Fibroblast of skin of right biceps (primary cell): ENCODE data around the gene SLC40A1.
A peak's percentile ranks its signal among the peaks of the same experiment; 100 is the strongest.

ENCODE experiments used
- DNase-seq: peaks from one replicate; pipeline ENCODE4 v3.0.0-alpha.2; 2013

Gene SLC40A1

DNA sequence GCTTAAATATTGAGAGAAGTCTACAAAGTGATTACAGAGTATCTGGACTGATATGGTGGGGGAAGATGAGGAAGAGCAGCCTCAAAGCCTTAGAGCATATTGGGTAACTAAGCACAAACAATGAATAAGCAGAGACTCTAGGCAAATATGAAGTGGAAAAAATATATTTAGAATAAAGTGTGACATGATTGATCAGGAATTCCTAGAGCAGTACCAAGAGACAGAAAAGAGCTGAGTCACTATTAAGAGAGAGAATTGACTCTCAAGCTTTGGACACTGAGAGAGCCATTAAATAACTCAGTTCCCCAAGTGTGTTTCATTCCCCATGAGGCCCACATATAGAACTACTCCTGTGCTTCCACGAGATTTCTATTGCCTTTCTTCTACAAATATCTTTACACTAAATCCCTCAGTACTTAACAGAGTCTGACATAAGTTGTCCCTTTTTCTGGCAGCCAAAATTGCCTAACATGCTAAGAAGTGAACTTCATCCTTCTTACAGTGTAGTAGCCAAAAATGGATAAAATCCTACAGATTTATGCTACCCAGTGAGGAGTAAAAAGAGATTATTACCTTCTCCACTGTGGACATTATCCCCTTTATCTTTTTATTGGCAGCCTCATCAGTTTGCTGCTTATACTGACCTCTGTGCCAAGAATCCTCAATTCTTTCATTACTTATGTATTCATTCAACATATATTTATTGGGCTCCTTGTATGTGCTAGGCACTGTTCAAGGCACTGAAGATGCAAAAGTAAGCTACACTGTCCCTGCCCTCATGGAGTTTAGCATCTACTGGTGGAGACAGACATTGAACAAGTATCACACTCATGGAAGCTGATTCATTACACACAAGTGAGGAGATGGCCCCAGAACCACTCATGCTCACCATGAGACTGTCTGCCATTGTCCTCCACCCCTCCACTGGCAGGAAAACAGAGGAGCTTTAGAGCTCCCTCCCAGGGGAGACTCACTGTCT lies 45.4 kb downstream of the SLC40A1 start:
- peak; percentile 79 for DNase-seq

DNA sequence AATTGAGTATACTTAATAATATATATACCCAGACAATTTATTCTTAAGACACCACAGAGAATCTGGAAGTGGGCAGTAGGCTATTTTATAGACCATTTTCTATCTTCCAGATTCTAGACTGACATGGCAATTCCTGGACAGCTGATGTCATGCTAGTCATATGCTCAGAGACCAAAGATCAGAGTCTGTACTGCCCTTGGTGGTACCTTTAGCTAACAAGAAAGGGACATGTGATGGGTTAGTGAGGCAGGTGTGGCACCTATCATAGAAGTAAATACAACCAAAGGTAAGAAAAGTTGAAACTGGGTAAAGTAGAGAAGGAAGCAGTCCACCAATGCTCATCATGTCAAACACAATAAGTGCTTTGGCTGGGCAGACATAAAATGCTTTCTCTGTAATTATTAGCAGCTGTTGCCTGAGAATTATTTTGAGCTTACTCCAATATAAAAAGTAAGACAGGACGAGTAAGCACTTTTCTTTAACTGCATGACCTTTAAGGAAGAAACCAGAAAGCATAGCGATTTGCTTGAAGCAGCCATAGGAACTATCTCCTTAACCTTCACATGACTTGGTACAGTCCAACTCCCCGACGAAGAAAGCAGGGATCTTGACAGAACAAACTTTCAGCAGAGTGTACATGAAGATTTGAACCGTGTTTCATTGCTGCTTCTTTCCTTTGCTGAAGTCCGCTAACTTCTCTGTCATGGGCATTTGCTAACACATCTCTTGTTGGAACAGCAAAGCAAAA lies 47.1 kb downstream of the SLC40A1 start:
- peak; percentile 12 for DNase-seq

DNA sequence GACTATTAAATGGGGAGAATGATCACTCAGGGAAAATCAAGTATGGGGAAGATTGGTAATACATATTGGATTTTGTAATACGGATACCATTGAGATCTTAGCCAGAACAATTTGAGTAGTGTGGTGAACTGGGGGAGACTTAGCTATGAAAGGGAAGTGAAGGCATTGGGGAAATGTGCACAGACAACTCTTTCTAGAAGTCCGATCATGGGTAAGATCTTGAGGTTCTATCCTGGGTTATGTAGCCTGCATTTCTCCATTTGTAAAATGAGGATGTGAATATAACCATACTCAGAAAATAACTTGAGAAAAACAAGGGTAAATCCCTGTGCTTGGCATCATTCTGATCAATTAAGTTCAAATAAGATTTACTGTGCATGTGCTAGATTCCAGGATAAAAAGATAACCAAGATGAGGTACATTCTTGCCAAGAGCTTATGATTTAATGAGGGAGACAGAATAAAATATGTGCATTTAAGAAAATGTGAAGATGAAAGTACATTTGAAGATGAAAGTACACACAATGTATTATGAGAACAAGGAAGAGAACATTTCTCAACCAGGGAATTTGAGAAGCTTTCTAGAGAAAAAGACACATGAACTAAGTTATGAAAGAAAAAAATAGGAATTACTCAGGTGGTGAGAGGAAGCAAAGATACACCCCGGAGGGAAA lies 49.5 kb downstream of the SLC40A1 start:
- no peak for DNase-seq

DNA sequence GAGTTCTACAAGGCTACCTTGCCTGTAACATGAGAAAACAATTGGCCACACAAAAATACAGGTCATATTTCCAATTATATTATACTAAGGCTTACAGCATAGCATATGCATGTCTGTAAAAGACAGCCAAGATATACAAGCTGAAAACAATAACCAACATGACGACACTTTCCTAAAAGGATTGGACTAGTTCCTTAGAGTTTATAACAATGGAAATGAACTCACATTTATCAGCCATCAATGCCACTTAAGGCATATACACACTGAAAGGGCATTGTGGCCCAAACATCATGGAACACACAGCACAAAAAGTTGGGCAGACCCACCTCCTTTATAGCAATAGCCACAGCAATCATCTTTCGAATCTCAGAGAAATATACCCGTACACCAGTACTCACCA lies 52.0 kb downstream of the SLC40A1 start:
- no peak for DNase-seq

DNA sequence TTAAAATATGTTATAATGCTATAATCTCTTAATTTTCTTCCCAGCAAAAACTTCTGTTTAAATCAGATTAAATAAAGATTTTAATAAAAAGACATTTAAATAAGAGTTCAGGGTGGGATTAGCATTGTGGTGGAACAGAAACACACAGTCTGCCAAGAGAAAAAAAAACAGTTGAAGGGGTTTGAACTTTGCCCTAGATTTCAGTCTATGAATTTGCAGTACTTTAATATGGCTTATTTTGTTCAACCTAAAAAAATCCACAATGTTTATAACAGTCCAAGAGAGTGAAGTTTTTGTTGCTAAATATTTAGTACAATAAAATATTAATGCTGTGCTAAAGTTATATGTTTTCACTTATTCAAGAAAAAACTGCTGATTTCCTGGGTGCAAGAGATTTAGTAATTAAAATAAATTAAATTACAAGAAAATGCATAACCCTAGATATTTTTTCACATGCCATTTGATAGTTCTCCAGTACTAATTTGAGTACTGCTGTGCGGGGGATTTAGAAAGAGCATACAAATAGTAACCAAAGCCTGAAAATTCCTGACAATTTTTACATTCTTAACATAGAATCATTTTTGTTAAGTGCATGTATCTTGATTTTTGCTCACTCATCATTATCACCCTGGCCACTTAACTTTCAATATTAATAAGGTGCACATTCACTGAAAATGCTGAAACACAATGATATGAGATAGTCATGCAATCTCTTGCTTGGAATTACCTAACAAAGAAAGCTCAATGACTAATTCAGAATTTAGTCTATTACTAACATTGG lies 52.6 kb downstream of the SLC40A1 start:
- no peak for DNase-seq

DNA sequence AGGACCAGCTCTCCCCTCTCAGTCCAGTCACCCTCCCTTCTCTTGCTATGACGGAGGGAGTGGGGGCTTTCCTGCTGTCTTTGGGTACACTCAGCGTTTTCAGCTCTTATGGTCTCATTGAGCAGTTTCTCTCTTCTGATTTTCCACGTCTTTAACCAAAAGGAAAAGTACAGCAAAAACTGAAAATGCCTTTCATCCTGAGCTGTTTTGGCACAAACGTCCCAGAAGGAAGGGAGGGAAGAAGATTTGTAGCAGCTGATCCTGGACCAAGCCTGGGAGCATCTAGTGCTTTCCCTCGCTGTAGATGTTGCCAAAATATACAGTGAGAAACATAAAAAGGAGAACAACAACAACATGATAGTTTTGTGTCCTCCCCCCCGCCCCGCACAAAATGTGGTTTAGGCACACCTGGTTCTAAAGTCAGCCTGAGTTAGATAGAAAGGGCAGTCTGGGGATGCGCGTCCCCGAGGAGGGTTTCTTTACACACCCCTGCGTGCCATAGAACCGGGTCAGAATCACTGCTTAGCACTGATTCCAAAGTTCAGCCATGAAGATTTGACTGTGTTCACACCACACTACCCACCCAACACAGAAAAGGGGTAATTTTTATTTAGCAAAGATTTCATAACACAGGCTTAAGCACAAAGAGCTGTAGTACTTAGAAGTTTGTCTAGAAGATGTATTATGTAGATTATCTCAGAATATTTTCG lies 53.4 kb downstream of the SLC40A1 start:
- no peak for DNase-seq

DNA sequence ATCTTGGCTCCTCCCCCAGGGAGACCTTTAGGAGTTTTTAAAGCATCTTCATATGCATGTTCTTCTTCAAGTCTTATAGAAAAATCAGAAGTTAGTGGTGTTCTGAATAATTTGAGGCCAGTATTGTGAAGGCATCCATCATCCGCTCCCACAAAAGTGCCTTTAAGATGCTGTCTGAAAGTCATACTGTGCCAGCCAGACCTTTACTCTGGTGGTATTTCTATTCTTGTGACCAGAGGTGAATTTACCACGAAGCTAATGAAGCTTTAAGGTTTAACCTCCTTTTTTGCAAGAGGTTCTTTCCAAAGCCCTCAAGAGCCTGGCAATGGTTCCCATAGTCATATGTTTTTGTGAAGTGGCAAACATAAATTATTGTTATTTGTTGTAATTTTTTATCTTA lies 54.3 kb downstream of the SLC40A1 start:
- DNase-seq: no peak

DNA sequence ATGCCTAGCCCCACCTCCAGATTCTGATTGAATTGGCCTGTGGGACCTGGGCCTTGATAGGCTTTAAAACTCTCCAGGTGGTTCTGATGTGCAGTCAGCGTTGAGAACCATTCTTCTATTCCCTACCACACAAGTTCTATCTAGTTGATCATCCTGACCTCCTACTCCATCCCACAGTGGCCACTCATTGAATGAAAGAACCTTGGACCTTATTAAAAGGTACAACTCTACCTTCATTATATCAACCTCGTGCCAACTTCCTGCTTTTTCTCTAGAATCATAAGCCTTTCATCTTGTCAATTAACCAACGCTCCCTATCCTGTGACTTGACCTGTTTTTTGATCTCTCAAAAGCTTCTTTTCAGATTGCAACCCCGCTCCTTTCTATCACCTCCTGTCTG lies 55.8 kb downstream of the SLC40A1 start:
- no peak for DNase-seq

DNA sequence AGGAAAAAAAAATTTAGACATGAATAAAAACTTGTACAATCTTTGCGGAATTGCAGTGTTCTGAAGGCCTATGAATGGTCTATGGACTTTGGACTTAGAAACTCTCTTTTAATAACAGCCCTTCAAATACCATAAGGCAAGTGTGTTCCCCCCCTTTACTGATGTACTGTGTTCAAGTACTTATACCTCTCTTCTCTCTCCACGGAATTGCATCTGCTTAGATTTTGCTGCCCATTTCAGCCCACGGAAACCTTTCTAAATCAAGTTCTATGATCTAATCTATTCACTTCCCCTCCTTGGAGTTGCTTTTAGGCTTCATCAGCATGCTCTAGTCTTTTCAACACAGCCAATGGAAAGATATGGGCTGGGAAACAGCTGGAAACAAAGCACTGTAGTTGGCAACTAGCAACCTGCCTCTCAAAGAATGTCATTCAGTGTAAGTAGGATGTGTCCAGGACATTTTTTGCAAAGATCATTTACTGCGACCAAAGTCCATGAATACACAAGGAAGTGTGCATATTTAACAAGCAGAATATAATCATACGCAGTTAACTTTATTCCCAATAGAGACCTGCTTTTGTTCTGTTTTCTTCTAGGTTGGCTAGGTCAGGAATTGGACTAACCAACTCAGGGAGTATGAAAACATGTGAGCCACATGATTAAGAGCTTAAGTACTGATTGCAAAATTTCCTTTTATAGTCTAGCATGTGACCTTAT lies 58.0 kb downstream of the SLC40A1 start:
- DNase-seq: no peak

DNA sequence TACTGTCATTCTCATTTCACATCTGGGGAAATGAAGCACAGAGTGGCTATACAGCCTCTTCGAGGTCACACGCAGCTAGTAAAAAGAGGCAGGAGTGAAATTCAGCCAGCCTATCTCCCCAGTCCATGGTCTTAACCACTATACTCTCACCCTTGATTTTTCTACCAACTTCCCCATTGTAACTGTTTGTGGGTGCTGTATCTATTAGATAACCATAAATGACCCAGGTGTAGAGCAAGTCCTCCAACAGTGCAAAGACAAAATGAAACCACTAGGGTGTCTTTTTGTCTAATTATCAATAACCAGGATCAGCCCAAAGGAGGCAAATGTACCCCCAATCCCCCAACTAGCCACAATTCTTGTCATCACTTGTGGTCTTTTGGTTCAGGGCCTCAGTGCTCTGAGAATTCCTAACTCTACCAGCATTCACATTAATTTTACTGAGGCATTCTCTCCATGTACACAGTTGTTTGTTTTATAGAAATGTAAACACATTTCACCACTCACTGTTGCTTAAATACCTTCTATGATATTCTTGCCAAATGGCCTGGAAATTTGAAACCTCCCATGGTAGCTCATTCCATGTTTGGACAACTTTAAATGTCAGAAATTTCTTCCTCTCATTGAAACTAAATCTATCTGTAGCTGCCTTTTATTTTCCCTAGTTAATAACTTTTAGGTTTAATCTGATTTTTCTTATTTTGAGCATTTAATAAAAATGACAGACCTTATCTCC lies 58.7 kb downstream of the SLC40A1 start:
- no peak for DNase-seq

DNA sequence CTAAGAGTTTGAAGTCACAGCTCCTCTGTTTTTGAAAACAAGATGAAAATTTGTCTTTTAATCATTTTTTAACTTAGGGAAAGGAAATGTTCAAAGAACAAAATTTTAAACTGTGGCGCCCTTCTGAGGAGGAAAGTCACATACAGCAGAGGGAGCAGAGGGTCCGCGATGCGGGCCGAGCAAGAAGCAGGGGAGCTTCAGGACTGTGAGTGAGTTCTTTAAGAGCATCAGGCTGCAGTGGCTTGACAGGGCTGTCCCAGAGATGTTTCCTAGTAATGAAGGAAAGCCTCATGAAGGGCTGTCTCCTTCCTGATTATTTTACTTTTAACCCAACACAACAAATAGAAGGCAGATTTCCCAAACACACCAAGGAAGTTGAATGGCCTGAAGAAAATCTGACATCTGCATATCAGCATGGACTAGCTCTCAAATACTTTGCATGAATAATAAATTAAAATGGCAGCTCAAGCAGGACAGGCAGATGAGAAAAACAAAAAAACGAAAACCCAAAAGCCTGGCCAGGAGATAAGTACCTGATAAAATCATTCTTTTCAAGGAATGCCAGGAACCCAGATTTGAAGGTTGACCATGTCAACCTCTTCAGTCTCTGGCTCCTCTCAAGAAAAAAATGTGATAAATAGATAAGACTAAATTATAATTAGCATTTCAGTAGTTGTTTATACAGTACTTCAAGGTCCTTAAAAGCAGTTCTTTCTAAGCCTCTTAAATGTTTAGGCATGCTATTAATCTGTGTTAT lies 60.8 kb downstream of the SLC40A1 start:
- DNase-seq: no peak

DNA sequence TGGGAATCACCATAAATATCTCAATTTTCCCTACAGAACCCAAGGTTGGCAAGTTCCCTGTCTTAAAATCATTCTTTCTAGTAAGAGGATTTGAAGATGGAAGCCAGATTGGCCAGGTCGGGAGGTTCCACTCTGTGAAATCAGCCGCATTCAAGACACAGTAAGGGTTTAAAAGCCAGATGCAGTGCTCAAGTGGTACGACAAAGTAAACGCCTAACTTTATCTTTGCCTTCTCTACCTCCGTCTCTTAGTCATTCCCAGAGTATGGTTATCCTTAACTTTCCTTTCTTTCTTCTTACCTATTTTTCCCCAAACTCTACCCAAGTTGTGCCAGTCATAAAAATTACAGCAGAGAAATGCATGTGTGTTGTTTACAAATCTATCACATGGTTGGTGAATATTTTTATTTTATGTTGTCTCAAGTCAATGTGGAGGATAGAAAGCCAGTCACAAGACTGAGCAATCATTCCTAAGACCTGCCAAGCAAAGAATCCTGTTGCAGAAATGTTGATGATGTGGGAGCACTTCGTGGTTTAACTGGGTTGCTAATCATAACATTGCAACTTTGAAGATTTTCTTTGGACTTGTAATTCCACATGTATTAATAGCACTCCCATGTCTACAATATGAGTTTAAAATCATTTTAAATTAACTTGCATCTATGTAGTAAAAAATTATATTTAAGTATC lies 62.6 kb downstream of the SLC40A1 start:
- peak; percentile 50 for DNase-seq

DNA sequence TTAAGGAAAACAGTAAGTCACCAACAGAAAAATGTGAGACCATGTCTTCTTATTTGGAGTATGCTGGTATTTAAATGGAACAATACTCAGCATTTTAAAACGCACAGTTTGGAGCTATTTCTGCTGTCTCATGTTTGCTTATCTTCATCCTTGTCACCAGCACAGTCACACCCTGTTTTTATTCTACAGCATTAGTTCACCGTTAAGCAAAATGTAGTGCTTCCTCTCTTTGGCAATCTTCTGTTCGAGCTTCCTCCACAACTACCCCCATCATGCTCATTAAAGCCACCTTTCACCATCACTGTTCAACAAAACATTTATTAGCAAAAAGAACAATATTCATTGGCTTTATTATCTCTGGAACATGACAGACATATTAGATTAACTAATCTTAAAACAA lies 64.0 kb downstream of the SLC40A1 start:
- DNase-seq: no peak

DNA sequence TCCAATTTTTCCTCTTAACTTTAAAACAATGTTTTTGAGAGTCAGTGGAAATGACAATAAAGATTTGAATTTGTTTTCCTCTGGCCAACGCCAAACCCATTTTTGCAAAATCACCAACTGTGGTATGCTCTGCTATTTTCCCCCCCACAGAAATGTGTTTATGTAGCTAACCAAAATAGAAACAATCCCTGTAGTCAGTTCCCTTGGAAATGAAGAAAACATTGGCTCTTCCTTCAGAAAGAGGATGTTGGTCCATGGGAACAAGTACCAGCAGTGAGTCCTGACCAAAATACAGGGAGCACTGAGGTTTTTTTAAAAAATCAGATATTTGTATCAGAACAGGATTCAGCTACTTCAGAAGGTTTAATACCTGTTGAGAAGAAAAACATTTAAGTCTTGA lies 65.3 kb downstream of the SLC40A1 start:
- DNase-seq: no peak

DNA sequence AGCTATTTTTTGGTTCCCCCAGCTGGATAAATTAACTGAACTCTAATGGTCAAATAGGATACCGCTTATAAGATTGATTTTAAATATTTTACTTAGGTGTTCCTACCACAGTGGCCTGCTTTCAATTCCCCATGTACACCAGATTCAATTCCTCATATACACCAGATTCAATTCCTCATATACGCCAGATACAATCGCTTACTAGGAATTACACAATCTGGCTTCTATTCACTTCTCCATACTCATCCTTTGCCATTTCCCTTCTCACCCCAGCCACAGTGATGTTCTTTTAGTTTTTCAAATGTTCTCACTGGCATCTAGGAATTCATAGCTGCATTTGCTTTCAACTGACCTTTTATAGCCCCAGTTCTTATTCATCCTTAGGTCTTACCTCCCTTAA lies 66.5 kb downstream of the SLC40A1 start:
- no peak for DNase-seq

DNA sequence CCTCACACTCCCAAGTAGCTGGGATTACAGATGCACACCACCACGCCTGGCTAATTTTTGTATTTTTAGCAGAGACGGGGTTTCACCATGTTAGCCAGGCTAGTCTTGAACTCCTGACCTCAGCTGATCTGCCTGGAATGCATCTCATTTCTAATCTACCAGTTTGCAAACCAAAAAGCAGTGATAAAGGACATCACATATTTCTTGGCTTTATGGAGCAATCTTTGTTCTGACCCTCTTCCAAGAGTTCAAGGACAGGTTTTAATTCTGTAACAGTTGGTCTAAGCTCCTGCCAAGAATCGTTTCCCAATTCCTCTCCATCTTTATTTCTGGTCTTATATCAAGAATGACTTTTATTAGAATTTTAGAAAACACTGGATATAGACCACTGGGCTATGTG lies 67.7 kb downstream of the SLC40A1 start:
- no peak for DNase-seq

DNA sequence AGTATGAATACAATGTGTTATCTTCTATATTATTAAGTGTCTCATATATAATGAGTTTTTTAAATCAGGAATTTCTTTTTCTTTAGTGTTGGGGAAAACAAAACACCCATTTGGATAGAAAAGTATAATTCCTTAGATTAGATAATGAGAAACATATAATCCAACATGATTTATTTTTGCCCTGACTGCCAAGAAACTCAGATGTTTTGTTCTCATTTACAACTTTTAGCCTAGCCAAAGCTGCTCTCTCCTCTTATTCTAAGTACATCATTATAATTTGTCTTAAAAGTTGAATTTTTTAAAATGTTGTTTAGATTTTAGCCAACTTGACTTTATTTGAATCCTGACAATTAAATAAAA lies 68.6 kb downstream of the SLC40A1 start:
- DNase-seq: no peak

DNA sequence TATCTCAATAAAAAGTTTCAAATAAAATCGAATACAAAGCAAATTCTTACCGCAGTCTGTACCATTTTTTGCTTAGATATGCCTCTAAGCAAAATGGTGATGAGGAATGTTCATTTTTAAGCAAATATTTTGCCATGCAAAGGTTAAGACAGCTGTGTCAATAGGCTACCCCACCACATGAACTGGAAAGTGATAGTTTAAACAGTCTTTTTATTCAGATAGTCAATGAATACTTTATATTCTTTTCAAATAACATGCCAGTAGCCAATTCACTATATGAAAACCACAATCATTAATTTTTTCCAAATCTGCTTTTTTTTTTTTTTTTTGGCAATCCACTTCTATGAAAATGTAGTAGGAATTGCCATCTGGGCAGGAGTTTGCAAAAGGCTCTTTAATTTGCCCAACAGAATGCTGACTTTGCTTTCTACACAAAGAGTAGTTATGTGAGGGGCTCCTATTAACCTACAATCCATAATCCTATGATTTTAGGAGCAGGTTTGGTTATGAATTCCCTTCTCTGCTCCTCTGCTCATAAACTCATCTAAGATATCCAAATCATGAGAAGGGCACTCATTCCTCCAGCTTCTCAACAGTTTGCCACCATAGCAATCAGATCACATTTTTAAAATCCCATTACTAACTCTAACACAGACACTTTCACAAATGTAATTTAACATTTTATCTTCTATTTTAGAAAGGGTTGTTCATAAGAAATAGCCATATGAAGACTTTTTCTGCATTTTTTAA lies 69.2 kb downstream of the SLC40A1 start:
- no peak for DNase-seq
